HG03521 (cell line): ENCODE results near the gene USP20.
"Not testable (repeated sequence)": the region's sequence is repeated elsewhere in the genome, so short reads cannot be mapped to it uniquely, and the experiment has no call there.

Experiments
- ATAC-seq: cut with Tn5 transposase; IDR thresholded peaks from one replicate; pipeline ENCODE4 v1.9.1; 2021; ENCODE audit warnings: mild to moderate bottlenecking, moderate library complexity; ENCODE audit not compliant: unreplicated experiment

USP20 gene

DNA sequence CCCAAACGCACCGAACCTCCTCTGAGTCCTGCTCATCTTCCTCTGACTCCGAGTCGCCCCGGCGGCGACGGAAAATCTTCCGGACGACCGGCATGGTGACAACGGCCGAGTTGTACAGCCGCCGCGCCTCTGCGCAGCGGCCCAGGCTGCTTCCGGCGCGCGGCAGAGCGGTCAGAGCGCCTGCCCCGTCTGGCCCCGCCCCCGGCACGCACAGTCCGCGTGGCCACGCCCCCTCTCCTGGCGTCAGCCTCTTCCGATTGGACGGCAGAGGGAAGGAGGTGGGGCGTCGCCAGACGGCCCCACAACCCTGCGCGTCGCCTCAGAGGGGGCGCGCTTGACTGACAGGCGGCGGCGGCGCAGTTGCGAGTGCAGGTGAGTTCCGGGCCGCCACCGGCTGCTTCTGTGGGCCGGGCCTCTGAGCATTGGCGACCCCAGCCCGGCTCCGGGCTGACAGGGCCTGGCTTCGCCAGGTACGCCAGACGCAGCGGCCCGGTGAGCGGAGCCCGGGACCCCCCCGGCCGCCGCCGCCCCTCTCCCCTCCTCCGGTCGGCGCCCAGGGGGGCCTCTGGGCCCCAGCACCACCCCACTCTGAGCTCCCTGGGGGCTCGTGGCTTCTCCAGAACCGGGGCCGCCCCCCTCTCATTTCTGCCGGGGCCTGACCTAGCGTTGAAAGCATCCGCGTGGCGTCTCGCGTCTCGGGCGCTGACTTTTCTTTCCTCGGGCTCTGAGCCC lies at the start of gene USP20, which contains the start of gene C9orf78:
TSS of gene USP20 (plus strand) at position 331 of the 732 bp plus-strand sequence. CDS start 17,098 bp downstream, outside the sequence.
TSS of gene C9orf78 (minus strand) at position 148 of the 732 bp plus-strand sequence. CDS start at position 94, 54 bp downstream.
- peak; percentile 93 for ATAC-seq

GRCh38 chr9:129785866-129786265 lies 49.4 kb upstream of the USP20 start:
- ATAC-seq: no peak

DNA sequence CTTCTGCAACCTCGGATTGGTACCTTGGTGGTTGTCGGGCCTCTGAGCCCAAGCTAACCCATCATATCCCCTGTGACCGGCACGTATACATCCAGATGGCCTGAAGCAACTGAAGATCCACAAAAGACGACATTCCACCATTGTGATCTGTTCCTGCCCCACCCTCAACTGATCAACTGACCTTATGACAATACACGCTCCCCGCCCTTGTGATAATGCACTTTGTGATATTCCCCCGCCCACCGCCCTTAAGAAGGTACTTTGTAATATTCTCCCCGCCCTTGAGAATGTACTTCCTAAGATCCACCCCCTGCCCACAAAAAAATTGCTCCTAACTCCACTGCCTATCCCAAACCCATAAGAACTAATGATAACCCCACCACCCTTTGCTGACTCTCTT lies 48.8 kb upstream of the USP20 start:
- ATAC-seq: no peak

- ATAC-seq: no peak
Observed at GRCh38 chr9:129794549-129794948, 40.7 kb upstream of the USP20 start.

GRCh38 chr9:129796029-129796428 lies 39.2 kb upstream of the USP20 start:
- not testable (repeated sequence) for ATAC-seq

- ATAC-seq: no peak
Observed at GRCh38 chr9:129798973-129799372, 36.3 kb upstream of the USP20 start.

- ATAC-seq: no peak
Observed at GRCh38 chr9:129801504-129801903, 33.8 kb upstream of the USP20 start.

DNA sequence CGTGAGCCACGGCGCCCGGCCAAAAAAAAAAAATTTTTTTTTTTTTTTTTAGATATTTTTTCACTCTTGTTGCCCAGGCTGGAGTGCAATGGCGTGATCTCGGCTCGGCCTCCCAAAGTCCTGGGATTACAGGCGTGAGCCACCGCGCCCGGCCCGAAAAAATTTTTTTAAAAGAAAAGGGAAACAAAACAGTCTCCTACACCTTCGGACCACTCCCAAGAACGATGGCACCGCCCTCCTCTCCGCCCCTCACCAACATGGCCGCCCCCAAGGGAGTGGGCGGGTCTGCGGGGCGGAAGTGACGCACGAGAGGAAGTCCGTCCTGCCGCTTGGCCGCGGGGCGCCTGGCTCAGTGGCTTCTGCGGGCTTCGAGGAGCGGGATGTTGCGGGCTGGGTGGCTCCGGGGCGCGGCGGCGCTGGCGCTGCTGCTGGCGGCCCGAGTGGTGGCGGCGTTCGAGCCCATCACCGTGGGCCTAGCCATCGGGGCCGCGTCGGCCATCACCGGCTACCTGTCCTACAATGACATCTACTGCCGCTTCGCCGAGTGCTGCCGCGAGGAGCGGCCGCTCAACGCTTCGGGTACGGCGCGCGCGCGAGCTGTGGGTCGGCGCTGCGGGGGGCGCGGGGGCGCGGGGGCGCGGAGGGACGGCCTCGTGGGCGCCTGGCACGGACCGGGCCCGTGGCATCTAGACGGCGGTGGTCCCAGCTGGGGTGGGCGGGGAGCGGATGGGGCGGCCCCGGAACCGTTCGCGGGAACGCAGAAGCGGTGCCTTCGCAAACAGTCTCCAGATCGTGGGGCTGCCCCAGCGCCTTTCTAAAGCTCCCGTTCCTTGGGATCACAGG lies 32.2 kb upstream of the USP20 start, which contains the start of gene TOR1B:
TSS of gene TOR1B (plus strand) at position 352 of the 843 bp plus-strand sequence. CDS start at position 381, 29 bp downstream.
- ATAC-seq: peak; percentile 92

DNA sequence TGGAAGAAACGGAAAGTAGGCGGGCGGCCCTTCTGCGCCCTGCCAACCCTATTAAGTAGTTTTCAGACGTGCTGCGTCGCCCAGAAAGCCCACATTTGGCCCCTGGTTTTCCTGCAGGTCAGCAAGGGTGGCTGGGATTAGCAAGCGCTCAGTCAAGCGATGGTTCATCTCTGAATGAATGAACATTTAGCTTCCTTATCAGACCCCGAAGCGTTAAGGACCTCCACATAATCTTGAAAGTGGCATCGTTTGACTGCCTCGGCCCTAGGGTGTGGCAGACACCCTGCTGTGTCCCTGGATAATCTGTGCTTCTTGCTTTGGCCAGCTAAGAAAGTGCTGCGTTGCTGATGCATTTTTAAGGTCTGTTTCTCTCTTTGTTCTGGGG lies 31.6 kb upstream of the USP20 start:
- ATAC-seq: no peak

GRCh38 chr9:129806061-129806460 lies 29.2 kb upstream of the USP20 start:
- ATAC-seq: no peak

- ATAC-seq: no peak
Observed at GRCh38 chr9:129809346-129809745, 25.9 kb upstream of the USP20 start.

- ATAC-seq: no peak
Observed at GRCh38 chr9:129810116-129810515, 25.1 kb upstream of the USP20 start.

DNA sequence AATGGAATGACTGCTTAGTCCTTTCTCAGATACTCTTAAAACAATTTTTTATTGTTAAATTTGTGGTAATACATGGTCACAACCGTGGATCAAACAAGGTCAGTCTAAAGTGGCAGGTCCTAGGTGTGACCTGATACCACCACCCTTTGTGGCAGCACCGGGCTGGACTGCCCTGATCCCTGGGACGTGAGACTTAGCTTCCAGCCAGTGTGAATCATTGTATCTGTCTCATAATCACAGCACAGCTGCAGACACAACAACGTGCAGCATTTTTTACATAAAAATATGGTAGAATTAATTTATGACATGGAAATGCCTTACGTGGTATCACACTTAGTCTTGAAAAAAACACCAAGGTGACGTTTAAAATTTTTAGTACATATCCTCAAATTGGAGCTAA lies 24.5 kb upstream of the USP20 start:
- no peak for ATAC-seq

DNA sequence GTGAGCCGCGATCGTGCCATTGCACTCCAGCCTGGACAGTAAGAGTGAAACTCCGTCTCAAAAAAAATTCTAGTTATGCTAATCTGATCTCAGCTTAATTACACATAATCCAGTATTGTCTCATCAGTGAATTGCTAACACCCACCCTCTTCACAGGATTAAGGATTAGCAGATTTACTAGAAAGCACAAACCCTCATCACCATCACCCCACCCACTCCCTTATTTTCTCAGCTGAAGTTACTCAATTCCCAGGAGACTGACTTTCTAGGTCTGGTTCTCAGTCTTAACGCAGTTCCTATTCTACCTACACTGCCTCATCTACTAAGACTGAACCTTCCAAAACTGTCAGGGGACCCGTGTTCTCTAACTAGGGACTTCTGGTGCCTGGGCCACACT lies 23.3 kb upstream of the USP20 start:
- ATAC-seq: no peak

- no peak for ATAC-seq
Observed at GRCh38 chr9:129812385-129812784, 22.9 kb upstream of the USP20 start.

- ATAC-seq: no peak
Observed at GRCh38 chr9:129813661-129814060, 21.6 kb upstream of the USP20 start.

DNA sequence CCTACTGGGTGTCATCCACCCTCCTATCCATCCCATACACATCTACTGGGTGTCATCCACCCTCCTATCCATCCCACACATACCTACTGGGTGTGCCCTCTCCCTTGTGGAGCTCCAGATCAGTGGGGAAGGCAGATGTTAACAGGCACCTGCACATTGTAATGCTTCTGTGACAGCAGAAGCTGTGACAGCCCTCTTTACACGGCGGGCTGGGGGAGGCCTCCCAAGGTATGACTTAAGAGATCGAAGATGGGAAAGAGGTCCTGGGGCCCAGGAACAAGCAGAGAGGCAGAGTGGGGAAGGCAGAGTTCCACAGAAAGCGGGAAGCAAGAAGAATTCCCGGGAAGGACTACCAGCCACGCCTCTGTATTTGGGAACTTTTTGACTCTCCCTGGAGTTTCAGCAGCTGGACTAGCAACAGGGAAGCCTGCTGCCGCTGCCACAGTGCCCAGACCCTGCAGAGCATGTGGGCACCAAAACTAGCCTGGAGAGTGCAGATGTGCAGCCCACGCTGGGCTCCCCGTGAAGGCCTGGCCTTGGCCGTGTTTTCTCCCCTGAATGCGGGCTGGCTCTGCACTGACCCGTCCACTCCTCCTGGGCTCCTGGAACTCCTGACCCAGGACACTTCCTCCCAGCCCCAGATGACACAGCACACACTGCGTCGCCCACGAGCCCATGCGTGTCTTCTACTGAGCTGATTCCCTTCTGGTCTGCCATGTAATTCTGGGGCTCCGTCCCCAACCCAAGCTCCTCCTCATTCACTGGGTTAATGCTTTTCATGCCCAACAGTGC lies 20.6 kb upstream of the USP20 start:
- ATAC-seq: no peak

DNA sequence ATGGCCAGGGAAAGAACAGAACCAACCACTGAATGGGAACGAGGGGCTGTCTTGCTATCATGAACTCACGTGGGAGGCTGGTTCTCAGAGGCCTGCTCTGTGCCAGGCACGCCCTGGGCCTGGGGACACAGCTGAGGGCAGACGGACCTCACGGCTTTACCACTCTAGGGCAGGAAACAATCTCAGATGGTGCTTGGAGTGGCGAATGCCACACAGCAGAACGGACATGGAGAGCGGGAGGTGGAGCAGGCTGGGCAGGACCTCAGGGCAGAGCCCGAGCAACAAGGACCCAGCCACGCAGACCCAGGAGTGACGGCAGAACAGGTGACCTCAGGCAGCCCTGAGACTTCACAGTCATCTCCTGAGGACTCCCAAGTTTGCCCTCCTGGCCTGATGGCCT lies 20.0 kb upstream of the USP20 start:
- ATAC-seq: no peak

GRCh38 chr9:129816501-129817435 lies 18.5 kb upstream of the USP20 start:
- no peak for ATAC-seq
